Measurements from ENCODE around the gene ZSWIM2. TPM values are rescaled to one million over a fixed set of nuclear protein-coding genes. Genes with fewer than 3 reads are reported as not detected.
"Not testable (repeated sequence)": the region's sequence is repeated elsewhere in the genome, so short reads cannot be mapped to it uniquely, and the experiment has no call there.

The ZSWIM2 gene
- total RNA-seq, result not detected

- Histone ChIP-seq H3K4me1 (peaks cover 0 to 8% (median 6%) of the 10 kb centered on the region in 3 donors), H3K36me3 (no peaks in the 10 kb centered on the region), H3K4me3 (peak within 1 kb of the TSS; percentile 7 to 46), H3K27ac (peak within 1 kb of the TSS in 1 of 4 donors; percentile 1), H3K27me3 (peaks cover 3% of the 10 kb centered on the region), H3K9me3 (peaks cover 0 to 2% (median 0%) of the 10 kb centered on the region in 3 donors)
- TF ChIP-seq POLR2A (IDR thresholded peaks at IDR 0.05) (no peak), EP300 (IDR thresholded peaks at IDR 0.05) (no peak), POLR2AphosphoS5 (IDR thresholded peaks at IDR 0.05) (no peak), CTCF (IDR thresholded peaks at IDR 0.05) (no peak)
- WGBS, 2 donors (ENCODE audit: low coverage in 1 of 2), result 5 to 9% methylated on average over 9 to 10 of the region's 39 CpGs
- ATAC-seq, result peak; percentile 86
Observed at GRCh38 chr2:186848873-186849578, at the start of gene ZSWIM2. Gene ZSWIM2 (minus strand): TSS chr2:186849170. CDS start chr2:186849130, 40 bp downstream.

DNA sequence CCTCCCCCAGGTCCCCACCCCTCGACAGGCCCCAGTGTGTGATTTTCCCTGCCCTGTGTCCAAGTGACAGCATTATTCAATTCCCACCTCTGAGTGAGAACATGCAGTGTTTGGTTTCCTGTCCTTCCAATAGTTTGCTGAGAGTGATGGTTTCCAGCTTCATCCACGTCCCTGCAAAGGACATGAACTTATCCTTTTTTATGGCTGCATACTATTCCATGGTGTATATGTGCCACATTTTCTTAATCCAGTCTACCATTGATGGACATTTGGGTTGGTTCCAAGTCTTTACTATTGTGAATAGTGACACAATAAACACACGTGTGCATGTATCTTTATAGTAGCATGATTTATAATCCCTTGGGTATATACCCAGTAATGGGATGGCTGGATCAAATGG lies 47.2 kb upstream of the ZSWIM2 start:
- not testable (repeated sequence) for H3K27me3 ChIP-seq, ATAC-seq, H3K27ac ChIP-seq, H3K36me3 ChIP-seq, H3K9me3 ChIP-seq, H3K4me1 ChIP-seq, H3K4me3 ChIP-seq
- WGBS, 2 donors (ENCODE audit: low coverage in 1 of 2), result 67 to 76% methylated on average over 2 to 3 of the region's 3 CpGs

GRCh38 chr2:186895451-186895850 lies 46.5 kb upstream of the ZSWIM2 start:
- Histone ChIP-seq H3K9me3 (no peaks in the 10 kb centered on the region), H3K36me3 (no peaks in the 10 kb centered on the region), H3K27ac (no peak overlapping the region), H3K4me3 (no peak overlapping the region), H3K27me3 (no peaks in the 10 kb centered on the region), H3K4me1 (no peaks in the 10 kb centered on the region)
- WGBS, 2 donors (ENCODE audit: low coverage in 1 of 2), result 94% methylated on average over 2 of the region's 2 CpGs; no CpG with 5 or more reads in 1 of the 2 donors
- no peak for ATAC-seq
- TF ChIP-seq CTCF (IDR thresholded peaks at IDR 0.05) (no peak), EP300 (IDR thresholded peaks at IDR 0.05) (no peak), POLR2A (IDR thresholded peaks at IDR 0.05) (no peak), POLR2AphosphoS5 (IDR thresholded peaks at IDR 0.05) (no peak)

DNA sequence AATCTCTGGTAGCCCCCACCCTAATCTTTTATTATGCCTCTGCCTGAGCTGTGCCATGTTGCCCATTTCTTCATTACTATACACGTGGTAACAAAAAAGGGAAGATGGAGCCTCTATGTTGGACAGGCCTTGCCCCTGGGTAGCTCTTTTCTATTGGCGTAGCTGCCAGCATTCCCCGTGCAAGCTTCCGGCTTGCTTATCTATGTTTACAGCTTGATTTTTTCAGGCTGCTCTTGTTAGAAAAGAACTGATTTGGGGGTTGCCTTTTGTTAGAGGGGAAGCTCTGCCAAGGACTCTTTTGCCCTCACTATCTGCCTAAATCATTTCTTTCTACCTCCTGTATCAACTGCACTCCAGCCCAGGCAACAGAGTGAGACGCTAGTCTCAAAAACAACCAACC lies 45.5 kb upstream of the ZSWIM2 start:
- Histone ChIP-seq H3K36me3 (no peaks in the 10 kb centered on the region), H3K27ac (no peak overlapping the region), H3K9me3 (no peaks in the 10 kb centered on the region), H3K27me3 (no peaks in the 10 kb centered on the region), H3K4me1 (peaks cover 0 to 5% (median 0%) of the 10 kb centered on the region in 3 donors), H3K4me3 (no peak overlapping the region)
- no peak for ATAC-seq
- 44% methylated on average over 5 of the region's 5 CpGs; no CpG with 5 or more reads in 1 of the 2 donors for WGBS, 2 donors (ENCODE audit: low coverage in 1 of 2)
- no peak for TF ChIP-seq CTCF (IDR thresholded peaks at IDR 0.05)
- TF ChIP-seq POLR2A (IDR thresholded peaks at IDR 0.05), result no peak
- TF ChIP-seq POLR2AphosphoS5 (IDR thresholded peaks at IDR 0.05), result no peak
- TF ChIP-seq EP300 (IDR thresholded peaks at IDR 0.05), result no peak

- no peak overlapping the region for H3K27ac ChIP-seq
- H3K4me3 ChIP-seq, result no peak overlapping the region
- no peak for ATAC-seq
- H3K9me3 ChIP-seq, result no peaks in the 10 kb centered on the region
- H3K36me3 ChIP-seq, result no peaks in the 10 kb centered on the region
- TF ChIP-seq POLR2A (IDR thresholded peaks at IDR 0.05), result no peak
- no peak for TF ChIP-seq CTCF (IDR thresholded peaks at IDR 0.05)
- TF ChIP-seq EP300 (IDR thresholded peaks at IDR 0.05), result no peak
- TF ChIP-seq POLR2AphosphoS5 (IDR thresholded peaks at IDR 0.05), result no peak
- peaks cover 0 to 5% (median 0%) of the 10 kb centered on the region in 3 donors for H3K4me1 ChIP-seq
- no peaks in the 10 kb centered on the region for H3K27me3 ChIP-seq
- 92 to 100% methylated on average over 2 of the region's 2 CpGs for WGBS, 2 donors (ENCODE audit: low coverage in 1 of 2)
Observed at GRCh38 chr2:186892821-186893220, 43.9 kb upstream of the ZSWIM2 start.
